GM19372 (cell line): ENCODE measurements around the gene LRBA.

Experiments
- ATAC-seq: cut with Tn5 transposase; IDR thresholded peaks from one replicate; pipeline ENCODE4 v1.9.1; 2021; ENCODE audit warnings: mild to moderate bottlenecking, low read depth, moderate library complexity; ENCODE audit not compliant: unreplicated experiment

The LRBA gene

DNA sequence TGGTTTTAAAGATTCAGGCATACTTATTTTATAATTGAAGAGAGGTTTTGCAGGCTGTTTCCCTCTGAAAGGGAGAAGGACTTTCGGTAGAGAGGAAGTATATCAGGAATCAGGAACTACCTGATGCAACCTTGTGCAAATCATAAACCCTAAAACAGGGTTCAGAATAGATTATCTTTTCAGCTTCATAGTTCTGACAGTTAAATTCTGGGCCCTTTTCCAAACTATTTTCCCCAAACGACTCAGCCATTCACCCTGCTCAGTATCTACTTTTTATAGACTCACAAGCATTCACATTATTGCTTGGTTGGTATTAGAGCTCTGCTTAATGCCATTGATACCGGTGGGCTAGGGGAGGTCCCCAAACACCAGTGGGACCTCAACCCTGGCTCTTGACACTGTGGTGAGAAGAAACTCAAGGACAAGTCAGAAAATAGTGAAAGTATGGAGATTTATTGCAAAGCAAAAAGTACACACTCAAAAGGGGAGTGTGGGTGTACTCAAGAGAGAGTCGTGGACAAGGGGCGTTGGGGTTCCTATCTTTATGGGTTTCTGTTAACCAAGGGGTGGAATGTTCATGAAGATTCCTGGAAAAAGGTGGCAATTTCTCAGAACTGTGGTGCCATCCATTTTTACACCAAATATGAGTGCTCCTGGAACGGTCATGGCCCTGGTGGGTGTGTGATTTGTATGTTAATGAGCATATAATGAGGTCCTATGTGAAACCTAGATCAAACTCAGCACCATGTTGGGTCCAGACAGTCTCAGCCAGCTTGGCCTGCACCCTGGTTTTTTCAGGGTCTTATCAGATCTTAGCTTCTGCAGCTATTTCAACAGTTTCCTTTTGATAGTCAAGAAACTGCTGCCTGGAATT is 698.5 kb downstream of the LRBA start:
- no peak for ATAC-seq

DNA sequence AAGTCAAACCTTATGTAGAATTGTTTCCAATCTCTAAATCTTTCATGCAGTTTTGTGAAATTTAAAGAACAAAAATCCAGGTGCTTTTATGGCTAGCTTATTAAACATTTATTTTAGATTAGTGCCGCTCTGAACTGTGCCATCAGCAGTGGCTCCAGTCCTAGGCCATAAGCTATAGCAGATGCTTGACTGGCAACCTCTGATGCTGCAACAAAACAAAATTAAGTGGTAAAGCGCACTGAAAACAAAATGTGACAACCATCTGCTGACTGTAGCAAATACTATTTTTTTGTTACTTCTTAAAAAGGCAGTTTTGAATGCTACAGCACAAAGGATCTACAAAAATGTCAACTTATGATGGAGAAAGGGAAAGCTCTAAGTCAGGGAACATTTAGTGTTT is 699.4 kb downstream of the LRBA start:
- ATAC-seq: no peak

DNA sequence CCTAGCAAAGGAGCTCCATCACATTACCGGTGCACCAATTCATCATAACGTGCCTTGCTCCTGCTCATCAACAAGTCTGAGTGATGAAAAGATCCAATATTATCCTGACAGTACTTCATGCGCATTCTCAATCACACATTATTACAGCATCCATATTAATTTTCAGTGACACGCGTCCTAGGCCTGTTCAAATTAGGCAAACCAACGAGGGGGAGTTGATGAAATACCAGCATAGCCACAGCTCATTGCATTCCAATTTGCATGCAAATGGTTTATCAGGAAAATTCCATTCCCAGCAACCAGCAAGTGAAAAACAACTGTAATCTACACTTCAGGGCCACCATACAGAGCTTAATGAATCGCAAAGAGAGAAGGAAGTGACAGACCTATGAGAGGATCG is 699.9 kb downstream of the LRBA start:
- ATAC-seq: no peak

DNA sequence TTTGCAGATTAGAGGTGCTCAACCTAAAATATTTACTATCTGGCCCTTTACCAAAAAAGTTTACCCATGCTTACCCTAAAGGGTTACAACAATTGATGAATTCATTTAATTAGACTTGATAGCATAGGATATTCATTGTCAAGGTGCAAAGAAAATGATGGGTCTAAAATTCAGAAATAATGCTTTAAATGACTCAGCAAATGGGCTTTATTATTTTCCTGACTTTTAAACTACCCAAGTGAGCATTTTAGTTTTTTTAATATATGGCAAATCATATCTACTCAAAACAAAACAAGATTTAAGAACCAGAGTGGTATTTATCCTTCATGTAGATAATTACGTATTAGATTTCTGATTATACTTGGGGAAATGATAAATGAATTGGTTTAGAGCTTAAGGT is 701.1 kb downstream of the LRBA start:
- no peak for ATAC-seq

DNA sequence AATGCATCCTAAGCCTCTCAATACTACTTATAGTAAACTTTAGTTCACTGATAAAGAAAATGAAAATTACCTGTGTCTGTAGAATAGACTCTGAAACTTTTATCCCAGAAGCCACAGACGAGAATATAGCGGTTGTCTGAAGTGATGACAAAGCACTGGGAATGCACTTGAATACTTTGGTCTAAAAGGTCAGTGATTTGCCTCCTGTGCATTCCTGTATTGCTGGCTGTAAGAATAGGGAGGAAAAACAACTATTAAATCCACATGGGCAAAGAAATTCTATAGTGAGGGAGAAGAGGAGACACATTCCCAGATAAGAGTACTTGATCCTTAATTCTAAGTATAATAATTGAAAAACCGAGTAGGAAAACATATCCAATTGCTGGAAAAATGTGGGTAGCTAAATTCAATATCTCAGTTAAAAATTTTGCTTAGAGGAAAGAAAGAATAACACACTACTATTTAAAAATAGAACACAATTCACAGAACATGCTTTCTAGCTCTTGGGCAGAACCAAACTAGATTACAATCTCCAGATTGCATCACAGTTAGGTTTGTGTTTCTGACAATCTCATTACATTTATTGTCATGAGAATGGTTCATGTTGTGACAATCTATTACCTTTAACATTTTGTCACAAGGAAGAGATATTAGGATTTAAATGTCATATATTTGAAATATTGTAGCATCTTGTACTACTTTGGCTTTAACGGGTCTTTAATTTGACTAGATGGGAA is 704.8 kb downstream of the LRBA start:
- ATAC-seq: no peak

DNA sequence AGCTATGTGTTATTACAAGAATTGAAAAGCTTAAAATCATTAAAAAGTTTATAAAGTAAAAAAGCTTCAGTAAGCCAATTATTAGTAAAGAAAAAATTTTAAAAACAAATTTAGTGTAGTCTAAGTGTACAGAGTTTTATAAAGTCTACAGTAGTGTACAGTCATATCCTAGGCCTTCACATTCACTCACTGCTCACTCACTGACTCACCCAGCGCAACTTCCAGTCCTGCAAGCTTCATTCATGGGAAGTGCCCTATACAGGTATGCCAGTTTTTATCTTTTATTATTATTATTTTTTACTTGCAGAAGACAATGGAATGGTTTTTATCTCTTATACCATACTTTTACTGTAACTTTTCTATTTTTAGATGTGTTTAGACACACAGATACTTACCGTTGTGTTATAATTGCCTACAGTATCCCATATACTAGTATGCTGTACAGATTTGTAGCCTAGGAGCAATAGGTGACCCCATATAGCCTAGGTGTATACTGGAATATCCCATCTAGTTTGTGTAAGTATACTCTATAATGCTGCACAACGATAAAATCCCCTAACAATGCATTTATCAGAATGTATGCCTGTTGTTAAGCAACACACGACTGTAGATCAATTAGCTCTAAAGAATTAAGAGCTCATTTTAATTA is 706.1 kb downstream of the LRBA start:
- ATAC-seq: no peak

DNA sequence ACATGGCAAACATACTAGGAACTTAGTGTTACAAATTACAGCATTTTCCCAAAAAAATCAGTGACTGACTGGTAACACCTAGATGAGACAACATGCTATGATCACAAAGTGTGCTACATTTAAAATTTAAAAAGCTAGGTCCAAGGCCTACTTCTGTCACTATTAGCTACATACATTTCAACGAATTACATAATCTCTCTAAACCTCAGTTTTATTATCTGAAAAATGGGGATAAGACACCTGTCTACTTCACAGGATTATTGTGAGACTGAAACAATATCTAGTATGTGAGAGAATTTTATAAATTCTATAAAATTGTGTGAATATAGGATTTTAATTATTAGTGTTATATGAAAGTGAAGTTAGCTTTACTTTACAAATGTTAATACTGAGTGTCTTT is 708.4 kb downstream of the LRBA start:
- ATAC-seq: no peak

DNA sequence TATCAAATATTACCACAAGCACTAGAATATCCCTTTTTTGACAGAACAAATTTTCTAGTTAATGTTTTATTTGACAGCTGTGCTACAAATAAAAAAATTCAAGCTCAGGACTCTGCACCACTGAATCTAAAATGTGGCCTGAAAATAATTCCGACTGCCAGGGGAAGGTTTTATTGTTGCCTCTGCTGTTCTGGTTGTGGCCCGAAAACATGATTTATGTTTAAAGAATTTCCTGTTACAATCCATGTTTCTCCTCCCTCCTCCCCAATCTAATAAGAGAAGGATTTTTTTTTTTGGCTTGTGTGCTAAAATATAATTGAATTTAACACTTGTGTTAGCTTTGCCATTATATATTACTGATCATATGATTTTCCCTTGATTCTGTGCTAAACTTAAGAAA is 709.1 kb downstream of the LRBA start:
- no peak for ATAC-seq

DNA sequence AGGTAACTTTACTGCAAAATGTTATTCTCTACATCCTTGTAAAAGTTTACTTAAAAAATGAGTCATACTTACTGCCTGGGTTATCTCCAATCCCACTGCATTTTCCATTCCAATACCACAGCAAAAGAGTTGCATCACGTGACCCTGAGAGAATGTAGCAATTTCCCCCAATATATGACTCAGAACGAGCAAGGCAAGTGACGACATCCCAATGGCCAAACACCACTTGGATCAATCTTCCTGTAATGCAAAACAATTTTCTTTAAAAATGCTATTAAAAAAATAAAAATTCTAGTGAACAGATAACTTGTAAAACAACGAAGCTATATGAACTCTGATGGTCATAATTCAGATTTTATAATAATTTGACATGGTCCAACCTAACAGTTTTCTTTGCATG is 712.5 kb downstream of the LRBA start:
- no peak for ATAC-seq

DNA sequence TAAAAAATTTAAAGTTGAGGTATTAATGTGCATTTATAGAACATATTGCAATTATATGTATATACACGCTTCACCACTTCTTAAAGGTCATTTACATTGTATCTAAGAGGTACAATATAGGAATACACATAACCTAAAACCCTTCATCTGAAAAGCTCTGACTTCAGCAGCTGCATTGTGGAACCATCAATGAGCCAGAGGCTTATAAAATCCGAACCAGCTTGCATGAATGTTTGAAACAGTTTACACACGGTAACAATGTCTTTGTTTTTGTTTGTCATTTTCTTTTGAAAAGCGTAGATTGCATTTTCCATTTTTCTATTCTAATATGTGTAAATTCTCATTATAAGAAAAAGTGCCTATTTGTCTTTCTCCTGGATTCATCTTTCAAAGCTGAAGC is 715.3 kb downstream of the LRBA start:
- ATAC-seq: no peak

DNA sequence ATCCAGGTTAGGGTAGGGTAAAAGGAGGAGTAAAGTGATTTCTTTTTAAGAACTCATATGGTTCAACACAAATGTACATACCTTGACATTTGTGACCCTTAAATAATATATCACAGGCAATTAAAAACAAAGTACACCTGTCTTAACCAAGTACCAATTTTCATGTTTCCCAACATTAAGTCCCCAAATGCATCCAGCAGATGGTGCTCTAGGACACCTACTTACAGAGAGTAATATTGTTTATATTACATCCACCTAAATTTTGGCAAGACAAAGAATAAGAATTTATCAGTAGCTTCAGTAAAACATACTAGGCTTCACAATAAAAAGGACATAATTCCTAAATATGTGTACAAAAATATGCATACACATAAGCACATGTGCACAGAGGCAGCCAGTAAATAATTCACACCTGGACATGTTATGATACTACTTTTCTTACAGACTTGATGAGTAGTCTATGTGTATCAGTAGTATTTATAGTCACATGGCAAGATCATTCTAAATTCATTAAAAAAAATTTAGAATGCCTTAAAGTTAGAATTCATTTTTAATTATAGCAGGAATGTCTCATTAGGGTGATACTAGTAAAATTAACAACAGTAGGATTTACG is 717.1 kb downstream of the LRBA start:
- ATAC-seq: no peak

DNA sequence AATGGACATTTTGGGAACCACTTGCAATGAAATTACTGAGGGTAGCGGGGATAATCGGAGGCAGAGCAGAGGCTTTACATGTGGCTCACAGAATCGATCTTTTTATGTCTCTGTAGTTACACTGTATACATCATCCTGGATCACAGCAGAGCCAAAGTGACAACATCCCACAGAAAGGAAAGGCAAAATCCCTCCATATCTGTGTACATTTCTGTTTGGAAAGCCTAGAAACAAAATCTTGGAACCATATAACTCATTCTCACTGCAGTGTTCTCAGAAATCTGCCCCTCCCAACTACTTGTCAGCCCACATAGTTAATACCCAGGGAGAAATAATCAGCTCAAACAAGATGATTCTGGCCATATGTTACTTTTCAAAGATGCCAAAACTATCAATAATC is 725.2 kb downstream of the LRBA start:
- ATAC-seq: no peak

DNA sequence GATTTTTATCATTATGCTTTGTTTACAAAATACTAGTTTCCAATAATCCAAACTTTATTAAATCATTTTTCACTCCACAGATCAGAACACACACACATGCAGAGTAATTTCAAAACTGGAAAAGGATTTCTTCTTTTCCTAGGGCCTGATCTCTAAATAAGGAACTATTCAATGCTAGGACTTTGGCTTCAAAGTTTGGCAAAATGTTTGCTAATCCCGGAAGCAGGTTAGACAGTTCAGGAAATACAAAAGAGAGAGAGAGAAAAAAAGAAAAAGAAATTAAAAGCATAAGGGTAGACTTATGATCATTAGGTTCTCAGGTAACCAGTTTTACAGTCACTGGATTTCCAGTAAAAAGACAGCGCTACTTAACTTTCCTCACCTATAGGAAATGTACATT is 725.9 kb downstream of the LRBA start:
- no peak for ATAC-seq

DNA sequence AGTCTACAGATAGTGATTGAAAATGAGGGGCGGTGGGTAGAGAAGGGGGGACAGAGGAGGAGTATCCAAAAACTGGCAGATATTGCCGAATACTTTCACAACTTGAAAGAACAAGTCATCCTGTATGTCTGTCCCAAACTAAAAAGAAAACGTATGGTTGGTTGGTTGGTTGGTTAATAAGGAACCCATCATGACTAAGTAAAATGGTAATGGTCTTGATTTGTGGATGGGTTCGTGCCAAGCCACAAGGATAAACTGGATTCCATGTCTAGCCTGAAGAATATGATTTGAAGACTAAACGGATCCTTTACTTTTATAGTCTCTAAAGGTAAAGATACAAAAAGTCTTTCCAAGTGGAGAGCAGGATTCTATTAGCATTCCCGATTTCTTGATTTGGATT is 728.4 kb downstream of the LRBA start:
- no peak for ATAC-seq

DNA sequence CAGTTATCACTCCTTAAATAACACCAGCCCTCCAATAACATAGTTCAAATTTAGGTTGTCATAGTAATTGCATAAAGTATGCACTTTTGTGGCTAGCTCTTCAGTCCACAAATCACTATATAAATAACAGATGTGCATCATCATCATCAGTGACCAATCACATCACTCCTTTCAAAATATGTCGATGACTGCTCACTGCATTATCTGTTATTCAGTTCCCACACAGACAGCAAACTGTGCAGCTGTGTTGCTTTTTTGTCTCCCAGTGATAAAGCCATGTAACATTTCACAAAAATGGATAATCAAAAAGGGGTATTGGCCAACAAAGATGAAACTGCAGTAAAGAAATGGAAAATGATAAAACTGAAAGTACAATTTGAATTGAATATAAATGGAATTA is 731.4 kb downstream of the LRBA start:
- no peak for ATAC-seq

DNA sequence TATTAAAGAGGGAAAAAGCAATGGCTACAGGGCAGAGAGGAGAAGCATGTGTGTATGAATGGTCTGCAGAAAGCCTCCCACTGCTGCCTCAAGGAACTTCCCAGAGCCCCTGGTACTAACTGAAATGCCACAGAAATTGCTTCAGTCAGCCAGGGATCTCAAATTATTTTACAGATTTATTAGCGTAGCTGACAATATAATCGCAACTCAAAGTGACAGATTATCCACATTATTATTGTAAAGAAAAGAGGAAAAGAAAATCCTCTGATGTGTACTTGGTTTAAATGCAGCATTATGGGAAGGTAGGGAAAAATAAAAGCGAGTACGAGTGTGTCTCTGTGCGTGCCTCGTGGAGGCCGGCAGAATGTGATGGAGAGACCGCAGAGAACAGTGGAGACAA is 734.1 kb downstream of the LRBA start:
- no peak for ATAC-seq

DNA sequence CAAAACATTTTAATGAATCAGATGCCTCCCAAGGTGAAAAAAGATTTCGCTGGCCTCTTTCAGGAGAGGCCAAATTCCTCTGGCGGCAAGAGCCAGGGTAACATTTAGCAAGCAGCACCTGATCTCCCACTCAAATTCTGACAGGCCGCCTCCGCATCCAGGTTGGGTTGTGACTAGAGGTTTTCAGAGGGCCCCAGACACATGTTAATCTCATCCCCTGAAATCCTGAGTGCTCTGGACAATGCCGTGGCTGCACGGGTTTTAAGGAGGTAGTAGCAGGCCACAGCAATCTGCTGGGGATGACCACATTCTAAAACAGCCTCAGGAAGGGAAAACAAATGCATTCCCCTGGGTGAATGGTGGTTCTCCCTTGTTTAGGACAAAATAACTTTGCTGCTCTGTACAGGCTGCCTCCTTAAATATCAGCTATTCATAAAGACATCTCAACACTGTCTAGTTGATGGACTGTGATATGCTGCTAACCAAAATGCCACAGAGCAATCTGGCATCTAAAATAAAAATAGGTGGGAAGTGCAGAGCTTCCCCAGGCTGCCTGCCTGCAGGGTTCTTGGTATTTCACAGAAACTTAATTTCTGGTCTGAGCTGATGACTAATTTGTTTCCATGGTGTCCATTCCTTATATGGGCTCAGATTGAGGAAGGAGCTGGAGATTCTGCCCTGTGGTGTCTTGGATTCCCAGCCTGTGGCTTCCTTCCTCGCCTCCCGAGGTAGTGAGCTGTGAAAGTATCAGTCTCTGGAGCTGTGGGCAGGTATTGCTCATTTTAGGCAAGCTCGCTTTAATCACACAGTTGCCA is 734.8 kb downstream of the LRBA start:
- ATAC-seq: no peak

DNA sequence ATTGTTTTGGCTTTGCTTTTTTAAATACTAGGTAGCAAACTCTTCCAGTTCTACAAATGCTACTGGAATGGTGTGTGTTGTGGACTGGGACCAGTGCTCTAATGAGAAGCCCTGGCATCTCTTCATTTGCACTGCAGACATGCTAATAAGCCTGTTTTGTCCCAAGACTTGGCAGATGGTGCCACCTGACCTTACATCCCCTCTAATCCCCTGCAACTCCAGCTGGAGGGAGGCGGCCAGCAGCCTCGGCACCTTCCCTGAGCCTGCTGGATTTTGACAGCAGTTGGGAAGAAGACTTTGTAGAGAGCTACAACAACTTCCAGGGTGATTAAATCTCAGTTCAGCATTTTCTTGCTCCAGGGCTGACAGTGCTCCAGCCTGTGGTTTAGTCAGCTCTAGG is 736.9 kb downstream of the LRBA start:
- no peak for ATAC-seq

DNA sequence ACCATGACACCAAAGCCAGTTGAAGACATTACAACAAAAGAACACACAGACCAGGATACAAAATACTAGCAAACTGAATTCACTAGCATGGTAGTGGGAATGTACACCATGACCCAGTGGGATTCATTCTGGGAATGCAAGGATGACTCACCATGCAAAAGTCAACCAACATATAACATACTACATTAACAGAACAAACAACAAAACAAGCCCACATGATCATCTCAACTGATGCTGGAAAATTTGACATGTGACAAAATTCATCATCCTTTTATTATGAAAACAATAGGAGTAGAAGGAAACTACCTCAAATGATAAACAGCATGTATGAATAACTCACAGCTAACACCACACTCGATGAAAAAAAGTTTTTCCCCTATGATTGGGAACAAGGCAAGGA is 746.6 kb downstream of the LRBA start:
- no peak for ATAC-seq

DNA sequence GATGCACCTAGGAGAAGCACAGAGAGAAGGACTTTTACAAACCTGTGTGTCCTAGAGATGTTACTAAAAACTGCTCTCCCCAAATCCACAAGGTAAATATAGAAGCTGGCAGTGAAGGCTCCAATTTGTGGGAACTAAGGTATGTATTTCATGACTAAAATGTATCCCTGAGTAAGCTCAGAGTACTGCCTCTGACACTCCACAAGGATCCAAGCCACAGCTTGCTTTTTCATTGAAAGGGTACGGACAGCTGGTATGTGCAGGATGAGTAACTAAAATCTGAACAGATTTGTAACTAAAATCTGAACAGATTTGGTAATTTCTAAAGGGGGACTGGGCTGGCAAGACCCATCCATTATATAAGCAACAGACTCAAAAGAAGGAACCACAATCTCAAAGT is 749.3 kb downstream of the LRBA start:
- ATAC-seq: no peak
